IPS DF 4.7 (cell line): Measurements from ENCODE around the gene MLC1.

ENCODE experiments used
- DNase-seq: peaks from one replicate; pipeline ENCODE4 v3.0.0-alpha.2; 2013; ENCODE audit warnings: low spot score; ENCODE audit errors: extremely low read depth

The MLC1 gene

DNA sequence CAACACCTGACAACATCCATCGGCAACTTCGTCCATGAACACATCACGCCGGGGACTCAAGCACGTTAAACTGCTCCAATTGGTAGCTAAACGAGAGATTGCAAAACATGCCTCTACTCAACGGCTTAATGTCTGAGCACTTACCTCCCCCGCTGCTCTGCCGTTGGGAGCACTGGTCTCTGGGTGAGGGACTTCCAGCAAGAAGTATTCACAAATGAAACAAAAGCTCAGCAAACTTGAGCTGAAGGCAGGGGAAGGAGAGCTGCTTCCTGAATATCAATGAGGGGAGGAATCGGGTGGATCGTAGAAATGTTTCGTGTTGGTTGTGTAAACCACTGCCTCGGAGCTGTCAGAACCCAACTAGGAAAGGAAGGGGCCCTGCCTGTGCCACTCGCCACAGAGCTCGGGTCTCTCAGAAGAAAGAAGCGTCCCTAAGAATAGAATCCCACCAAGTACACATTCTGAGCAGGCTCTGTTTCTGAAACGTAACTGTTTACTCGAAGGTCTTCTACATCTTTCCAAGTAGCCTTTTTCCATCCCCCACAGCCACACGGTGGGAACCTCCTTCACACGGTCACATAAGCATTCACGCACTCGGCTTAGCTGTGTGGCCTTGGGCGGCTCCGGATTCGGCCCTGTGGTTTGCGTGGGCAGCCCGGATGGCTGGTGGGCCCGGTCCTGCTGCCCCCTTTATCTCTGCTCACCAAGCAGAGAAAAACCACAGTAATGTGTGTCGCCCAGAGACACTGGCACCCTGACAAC is at the start of gene MLC1:
TSS of gene MLC1 (minus strand) at position 216 of the 762 bp plus-strand sequence. CDS start 524 bp downstream, outside the sequence.
- no peak for DNase-seq

GRCh38 chr22:50134481-50134880 is 49.3 kb upstream of the MLC1 start:
- no peak for DNase-seq

- no peak for DNase-seq
Measured at GRCh38 chr22:50131894-50132293, 46.7 kb upstream of the MLC1 start.

DNA sequence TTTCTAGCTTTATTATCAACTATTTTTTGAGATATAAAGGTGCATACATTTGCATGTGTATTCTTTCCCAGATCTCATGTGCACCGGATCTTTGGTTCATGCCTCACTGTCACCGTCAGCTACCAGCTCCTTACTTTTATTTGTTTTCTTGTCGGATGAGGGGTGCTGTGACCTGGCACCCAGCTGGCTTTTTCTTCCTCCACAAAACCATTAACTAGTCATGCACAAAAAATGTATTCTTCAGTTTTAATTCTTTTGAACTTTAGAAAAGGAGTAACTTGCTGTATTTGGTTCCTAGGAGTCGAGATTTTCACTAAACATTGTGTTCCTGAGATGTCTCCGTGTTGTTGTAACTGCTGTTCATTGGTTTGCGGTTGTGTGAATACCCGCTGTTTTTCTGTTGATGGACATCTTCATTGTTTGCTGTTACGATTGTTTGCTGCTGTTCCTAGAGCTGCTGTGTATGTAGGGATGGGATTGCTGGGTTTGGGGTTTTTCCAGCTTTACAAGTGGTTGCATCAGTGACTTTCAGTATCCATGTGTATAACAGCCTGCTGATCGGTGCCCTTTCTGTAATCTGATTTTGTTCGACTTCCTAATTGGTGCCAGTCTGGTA is 44.0 kb upstream of the MLC1 start:
- no peak for DNase-seq

DNA sequence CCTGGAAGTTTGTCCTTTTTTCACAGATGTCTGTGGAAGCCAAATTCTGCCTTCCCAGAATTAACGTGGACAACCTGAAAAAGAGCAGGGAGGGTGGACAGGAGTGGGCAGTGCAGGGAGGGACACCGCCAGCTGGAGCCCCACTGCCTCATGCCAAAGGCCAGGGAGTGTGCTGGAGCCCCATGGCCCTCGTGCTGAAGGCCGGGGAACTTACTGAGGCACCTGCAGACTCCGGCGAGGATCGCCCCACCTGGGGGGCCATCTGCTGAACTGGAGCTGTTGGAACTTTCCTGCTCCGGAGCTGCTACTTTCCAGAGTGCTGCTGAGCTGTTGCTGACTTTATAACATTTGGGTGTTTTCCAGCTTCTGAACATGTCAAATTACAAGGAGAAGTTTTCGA is 39.8 kb upstream of the MLC1 start:
- no peak for DNase-seq

- DNase-seq = no peak
Measured at GRCh38 chr22:50123119-50123518, 37.9 kb upstream of the MLC1 start.

- DNase-seq = no peak
Measured at GRCh38 chr22:50121202-50121740, 36.0 kb upstream of the MLC1 start.

GRCh38 chr22:50119768-50120251 is 34.6 kb upstream of the MLC1 start:
- DNase-seq = no peak

- DNase-seq = no peak
Measured at GRCh38 chr22:50119169-50119767, 34.0 kb upstream of the MLC1 start.

- no peak for DNase-seq
Measured at GRCh38 chr22:50118557-50119168, 33.4 kb upstream of the MLC1 start.

DNA sequence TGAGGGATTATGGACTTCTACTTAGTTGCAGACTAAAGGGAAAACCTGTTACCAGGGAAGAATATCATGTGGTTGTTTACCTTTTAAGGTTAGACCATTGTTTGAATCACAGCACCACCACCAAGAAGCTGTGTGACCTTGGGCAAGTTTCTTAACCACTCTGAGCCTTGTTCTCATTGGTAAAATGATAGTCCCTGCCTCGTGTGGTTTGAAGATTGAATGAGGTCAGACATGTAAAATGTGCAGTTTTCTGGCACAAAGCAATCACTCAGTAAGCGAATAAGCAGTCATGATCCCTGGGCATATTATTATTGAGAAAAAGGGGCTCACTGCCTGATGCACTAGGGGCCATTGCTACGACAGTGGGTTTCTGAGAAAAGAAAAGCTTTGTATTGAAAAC is 32.9 kb upstream of the MLC1 start:
- DNase-seq = no peak

DNA sequence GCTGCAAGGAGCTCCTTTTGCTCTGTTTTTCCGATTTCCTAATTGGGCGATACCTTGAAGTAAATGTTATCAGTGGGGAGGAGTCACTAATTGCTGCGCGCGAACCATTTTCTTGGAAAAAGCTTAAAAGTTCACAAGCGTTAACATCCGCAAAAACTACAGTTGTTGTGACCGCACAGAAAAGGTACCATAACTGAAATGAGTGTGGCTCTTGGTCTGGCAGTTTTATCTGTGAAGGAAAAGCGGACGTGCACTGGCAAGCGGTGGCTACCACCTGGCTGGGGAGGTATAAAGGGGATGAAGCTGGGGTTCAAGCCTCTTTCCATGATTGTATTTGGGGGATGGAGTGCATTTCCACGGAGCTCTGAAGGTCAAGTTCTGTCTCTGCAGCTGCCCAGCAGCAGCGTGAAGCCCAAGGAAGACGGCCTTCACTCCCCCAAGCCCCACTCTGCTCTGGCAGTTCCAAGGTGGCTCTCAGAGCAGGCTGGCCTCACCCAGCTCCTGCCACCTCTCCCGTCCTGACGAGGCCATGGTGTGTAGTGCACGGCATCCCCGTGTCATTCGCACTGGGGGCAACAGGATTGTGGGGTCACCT is 32.0 kb upstream of the MLC1 start:
- DNase-seq = no peak

DNA sequence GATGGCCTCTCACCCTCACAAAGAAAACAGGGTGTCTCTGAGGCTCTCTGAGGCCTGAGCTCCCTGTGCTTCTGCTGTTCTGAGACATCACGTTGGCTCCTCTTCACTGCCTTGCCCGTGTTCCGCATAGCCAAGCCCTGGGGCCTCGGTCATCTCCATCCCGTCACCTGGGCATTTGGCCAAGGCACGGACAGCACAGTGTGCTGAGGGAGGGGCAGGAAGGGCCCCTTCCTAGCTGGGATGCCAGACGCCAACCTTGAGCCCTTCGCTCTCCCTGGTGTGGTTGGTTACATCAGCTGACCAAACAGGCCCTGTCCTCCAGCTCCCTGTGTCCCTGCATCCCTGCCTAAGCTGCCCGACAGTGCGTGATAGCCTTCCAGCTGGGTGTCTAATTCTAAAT is 30.5 kb upstream of the MLC1 start:
- DNase-seq = no peak

GRCh38 chr22:50114221-50115021 is 29.2 kb upstream of the MLC1 start:
- DNase-seq = no peak

DNA sequence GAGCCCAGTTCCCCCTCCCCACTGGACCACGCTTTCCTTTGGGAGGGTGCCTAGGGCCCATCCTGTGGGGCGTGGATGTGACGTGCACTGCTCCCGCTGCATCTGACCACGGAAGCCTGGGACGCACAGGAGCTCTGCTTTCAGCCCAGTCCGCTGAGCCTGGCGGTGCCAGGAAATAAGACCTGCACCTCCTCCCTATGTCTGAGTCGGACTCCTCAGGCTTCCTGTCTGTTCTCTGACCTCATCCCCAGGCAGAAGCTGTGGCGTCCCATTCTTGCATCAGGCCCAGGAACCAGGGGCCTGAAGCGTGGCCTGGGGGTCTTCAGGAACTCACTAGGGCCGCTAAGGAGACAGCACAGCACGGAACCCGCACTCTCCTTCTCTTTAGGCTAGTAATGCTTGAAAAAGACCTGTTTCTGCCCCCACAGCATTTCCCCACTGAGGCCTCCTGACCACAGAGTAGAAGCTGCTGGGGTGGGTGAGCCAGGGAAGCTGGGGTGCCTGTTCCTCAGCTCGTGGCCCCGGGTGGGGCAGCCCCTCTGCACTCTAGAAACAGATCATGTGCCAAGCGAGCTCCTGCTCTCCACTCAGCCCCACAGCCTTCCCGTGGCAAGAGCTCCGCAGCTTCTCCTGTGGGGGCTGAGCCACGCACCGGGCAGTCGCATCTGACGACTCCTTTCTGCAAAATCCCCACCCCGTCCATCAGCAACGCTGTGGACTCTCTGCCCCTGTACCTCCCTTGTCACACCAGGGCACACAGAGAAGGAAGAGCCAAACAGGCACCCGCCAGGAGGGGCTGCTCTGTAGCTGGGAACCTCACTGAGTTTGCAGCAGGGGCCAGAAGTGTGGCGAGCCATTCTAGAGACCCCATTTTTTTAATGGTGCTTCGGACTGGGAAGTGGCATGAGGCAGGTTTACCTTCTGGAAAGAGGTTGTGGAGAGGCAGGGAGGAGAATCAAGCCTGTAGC is 27.2 kb upstream of the MLC1 start:
- DNase-seq = no peak

DNA sequence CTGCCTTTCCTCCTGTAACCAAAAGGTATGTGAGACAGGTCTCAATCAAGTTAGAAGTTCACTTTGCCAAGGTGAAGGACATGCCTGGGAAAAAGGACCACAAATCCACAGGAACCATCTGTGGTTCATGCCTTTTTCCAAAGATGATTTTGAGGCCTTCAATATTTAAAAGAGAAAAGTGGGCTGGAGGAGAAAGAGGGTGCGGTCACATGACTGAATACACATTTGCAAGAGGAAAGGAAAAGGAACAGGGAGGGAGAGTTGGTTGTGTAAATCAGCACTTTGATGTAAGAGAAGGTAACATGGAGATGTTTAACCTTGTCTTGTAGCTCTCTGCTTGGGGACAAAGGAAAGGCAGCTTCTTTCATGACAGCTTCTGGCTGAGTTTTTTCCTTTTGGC is 25.8 kb upstream of the MLC1 start:
- DNase-seq = no peak

DNA sequence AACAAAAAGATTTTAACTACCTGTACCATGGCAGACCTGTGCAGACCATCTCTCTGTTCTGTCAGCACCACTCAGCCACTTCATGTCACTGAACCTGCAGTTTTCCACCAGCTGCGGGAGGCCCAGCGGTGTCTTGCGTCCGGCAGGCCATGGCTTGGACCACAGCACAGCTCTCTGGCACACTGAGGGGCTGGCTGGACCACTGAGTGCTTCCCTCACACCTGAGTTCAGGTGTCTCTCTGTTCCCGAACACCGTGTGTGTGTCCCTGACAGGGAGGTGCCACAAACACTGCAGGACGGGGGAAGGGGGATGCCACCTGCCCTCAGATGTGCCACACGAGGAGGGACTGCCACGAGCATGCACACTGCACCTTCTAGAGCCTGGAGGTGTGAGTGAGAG is 22.3 kb upstream of the MLC1 start:
- DNase-seq = no peak

DNA sequence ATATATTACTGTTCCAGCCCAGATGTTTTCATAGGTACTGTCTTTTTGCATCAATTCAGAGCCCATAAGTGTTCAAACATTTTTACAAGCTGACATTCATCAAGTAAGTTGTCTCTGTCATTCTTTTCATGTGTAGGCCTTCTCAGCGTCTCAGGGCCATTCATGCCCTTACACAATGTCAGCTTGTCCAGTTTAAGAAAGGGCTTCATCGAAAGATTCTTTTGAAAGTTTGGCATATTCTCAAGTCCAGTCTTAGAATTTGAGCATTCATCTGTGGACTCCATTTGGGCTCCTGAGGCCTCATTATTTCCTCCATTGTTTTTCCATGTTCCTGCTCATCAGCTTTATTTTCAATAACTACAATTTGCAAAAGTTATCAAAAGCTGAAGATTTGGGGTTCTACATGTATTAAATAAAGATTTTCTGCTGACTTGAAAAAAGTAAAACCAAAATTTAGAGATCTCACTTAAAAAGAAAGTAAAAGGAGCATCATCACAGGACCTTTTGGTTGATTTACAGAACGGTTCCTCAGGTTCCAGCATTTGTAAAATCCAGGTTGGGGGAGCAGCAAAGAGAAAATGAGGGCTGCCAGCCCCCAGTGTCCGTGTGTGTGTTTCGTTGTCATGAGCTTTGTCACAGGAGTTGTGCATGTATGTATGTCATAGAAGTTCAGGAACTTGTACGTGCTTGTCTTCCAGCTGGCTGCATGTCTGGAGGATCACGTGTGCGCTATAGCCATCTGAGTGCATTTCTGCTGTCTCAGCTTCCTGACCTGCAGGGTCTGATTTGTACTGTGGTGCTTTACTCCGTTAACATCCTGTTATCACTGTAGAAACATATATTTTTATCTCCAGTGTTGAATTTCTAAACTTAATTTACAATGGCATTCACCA is 20.2 kb upstream of the MLC1 start:
- no peak for DNase-seq
